Liver (tissue), 9 donors: ENCODE results near the gene PKD2. TPM values are rescaled to one million over a fixed set of nuclear protein-coding genes. Genes with fewer than 3 reads are reported as not detected.

Experiments
- DNase-seq: peaks from one replicate; pipeline ENCODE4 v3.0.0-alpha.2; 2017; ENCODE audit warnings: low spot score
- H3K27ac ChIP-seq, 2 donors: one replicate each; pipeline ENCODE4 v1.7.0; 2013; ENCODE audit warnings: inconsistent platforms in 2 of 2, low read length in 2 of 2, control low read depth in 1 of 2, low read depth in 1 of 2, mild to moderate bottlenecking in 1 of 2
- H3K27me3 ChIP-seq, 4 donors: one replicate each; pipeline versions ENCODE4 v1.6.1 to v1.7.0; 2013; ENCODE audit warnings: low read length in 3 of 4, inconsistent platforms in 1 of 4, mild to moderate bottlenecking in 1 of 4, moderate library complexity in 1 of 4; ENCODE audit not compliant: control insufficient read depth in 4 of 4, insufficient read depth in 4 of 4
- H3K36me3 ChIP-seq, 4 donors: one replicate each; pipeline versions ENCODE4 v1.6.1 to v1.7.0; 2013; ENCODE audit warnings: low read length in 3 of 4, mild to moderate bottlenecking in 3 of 4, low read depth in 1 of 4, moderate library complexity in 1 of 4; ENCODE audit not compliant: control insufficient read depth in 4 of 4, insufficient read depth in 3 of 4
- H3K4me1 ChIP-seq, 4 donors: one replicate each; pipeline versions ENCODE4 v1.6.1 to v1.7.0; 2013; ENCODE audit warnings: low read length in 3 of 4, mild to moderate bottlenecking in 3 of 4, moderate library complexity in 1 of 4; ENCODE audit not compliant: control insufficient read depth in 4 of 4, insufficient read depth in 4 of 4
- H3K4me3 ChIP-seq, 3 donors: one replicate each; pipeline versions ENCODE4 v1.6.1 to v1.7.0; 2013; ENCODE audit warnings: low read length in 3 of 3, control low read depth in 1 of 3, low read depth in 1 of 3, mild to moderate bottlenecking in 1 of 3
- H3K9ac ChIP-seq, 2 donors: one replicate each; pipeline ENCODE4 v1.7.0; 2013; ENCODE audit warnings: low read length in 2 of 2, mild to moderate bottlenecking in 2 of 2, moderate library complexity in 2 of 2, control low read depth in 1 of 2, low read depth in 1 of 2
- H3K9me3 ChIP-seq, 4 donors: one replicate each; pipeline versions ENCODE4 v1.6.1 to v1.7.0; 2013; ENCODE audit warnings: low read length in 3 of 4; ENCODE audit not compliant: control insufficient read depth in 4 of 4
- EGR1 ChIP-seq, 2 donors: IDR thresholded peaks; 2 replicates each; pipeline ENCODE4 v1.6.1; 2016 to 2018; ENCODE audit warnings: antibody characterized with exemption in 2 of 2, low read depth in 2 of 2
- FOXA1 ChIP-seq: IDR thresholded peaks from 2 replicates; pipeline ENCODE4 v1.6.1; 2016; ENCODE audit warnings: antibody characterized with exemption
- FOXA2 ChIP-seq: IDR thresholded peaks from 2 replicates; pipeline ENCODE4 v1.6.1; 2016; ENCODE audit warnings: antibody characterized with exemption
- GABPA ChIP-seq, 2 donors: IDR thresholded peaks in 1 of 2; conservative IDR thresholded peaks in 1 of 2; 2 replicates each; pipeline ENCODE4 v1.6.1; 2016; ENCODE audit warnings: antibody characterized with exemption in 2 of 2, mild to moderate bottlenecking in 1 of 2, moderate library complexity in 1 of 2
- HNF4A ChIP-seq, 2 donors: conservative IDR thresholded peaks; 2 replicates each; pipeline ENCODE4 v1.6.1; 2016; ENCODE audit warnings: antibody characterized with exemption in 2 of 2, mild to moderate bottlenecking in 2 of 2
- JUND ChIP-seq, 2 donors: IDR thresholded peaks; 2 replicates each; pipeline ENCODE4 v1.6.1; 2016; ENCODE audit warnings: antibody characterized with exemption in 2 of 2
- NR2F2 ChIP-seq: IDR thresholded peaks from 2 replicates; pipeline ENCODE4 v1.6.1; 2016; ENCODE audit warnings: antibody characterized with exemption
- RAD21 ChIP-seq, 2 donors: IDR thresholded peaks; 2 replicates each; pipeline ENCODE4 v1.6.1; 2016; ENCODE audit warnings: antibody characterized with exemption in 2 of 2, mild to moderate bottlenecking in 2 of 2
- RXRA ChIP-seq, 2 donors: IDR thresholded peaks; 2 replicates each; pipeline ENCODE4 v1.6.1; 2017 to 2018; ENCODE audit warnings: antibody characterized with exemption in 2 of 2, mild to moderate bottlenecking in 1 of 2
- TAF1 ChIP-seq: conservative IDR thresholded peaks from 2 replicates; pipeline ENCODE4 v1.6.1; 2016; ENCODE audit warnings: antibody characterized with exemption, mild to moderate bottlenecking
- YY1 ChIP-seq: IDR thresholded peaks from 2 replicates; pipeline ENCODE4 v1.6.1; 2016; ENCODE audit warnings: antibody characterized with exemption, mild to moderate bottlenecking
- WGBS: extraction: QIAGEN DNeasy Blood & Tissue Kit; methylation state at CpG from one replicate; pipeline ENCODE4 v1.1.7; 2013; 5-methylcytosine and 5-hydroxymethylcytosine counted together
- polyA plus RNA-seq, 2 donors: library from polyadenylated mRNA; stranded (reverse) in 1 of 2; unstranded in 1 of 2; fragments of 200-250 nt in 1 of 2; fragments of >200 nt in 1 of 2; fragmentation: Nextera tagmentation in 1 of 2; extraction: Ambion mirVana in 1 of 2; gene quantifications; one replicate each; pipeline versions ENCODE4 v1.2.1 to v1.2.3, GENCODE V29; 2013 to 2015
- total RNA-seq, 2 donors: library from RNA; depleted of rRNA; stranded (reverse); fragments of >200 nt; gene quantifications; one replicate each; pipeline ENCODE4 v1.2.3, GENCODE V29; 2014
- TF ChIP-seq, protein P1 (sequence below): IDR thresholded peaks from 2 replicates; pipeline ENCODE4 v1.6.1; 2016; ENCODE audit warnings: antibody characterized with exemption
- TF ChIP-seq, protein P2 (sequence below): IDR thresholded peaks from 2 replicates; pipeline ENCODE4 v1.6.1; 2016; ENCODE audit warnings: antibody characterized with exemption
- TF ChIP-seq, protein P3 (sequence below): fragments of 150-350 bp; IDR thresholded peaks from 2 replicates; pipeline ENCODE4 v1.5.1; 2017; ENCODE audit warnings: improper control_type of control experiment, low read depth, low read length; ENCODE audit not compliant: missing input control
- TF ChIP-seq, protein P4 (sequence below): IDR thresholded peaks from 2 replicates; pipeline ENCODE4 v1.6.1; 2016; ENCODE audit warnings: antibody characterized with exemption
- donor health status: healthy.
- donor health status: healthy.
- donor health status: healthy.
- donor health status: healthy.
- donor health status: healthy.

PKD2 gene
- total and polyA plus RNA-seq, 4 donors = 1.5 to 11.4 (median 7.1) TPM

DNA sequence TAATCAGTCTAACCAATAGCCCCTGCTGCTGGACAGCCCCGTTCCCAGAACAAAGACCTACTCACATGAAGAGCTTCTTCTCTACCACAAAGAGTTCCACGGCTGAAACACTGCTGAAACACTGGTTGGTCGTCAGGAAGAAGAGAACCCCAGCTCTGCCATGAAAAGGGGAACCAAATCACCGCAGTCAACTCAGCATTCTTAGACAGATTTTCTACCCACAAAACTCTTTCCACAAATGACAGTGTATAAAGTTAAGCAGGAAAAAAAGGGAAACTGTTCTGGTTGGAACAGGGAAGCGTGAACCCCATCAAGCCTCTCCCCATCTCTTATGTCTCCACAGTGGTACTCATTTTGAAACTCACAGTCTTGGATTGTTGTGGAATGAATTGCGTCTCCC is 93.7 kb downstream of the PKD2 start:
- H3K9ac ChIP-seq = no peak overlapping the region
- H3K4me3 ChIP-seq = no peak overlapping the region
- H3K27ac ChIP-seq = no peak overlapping the region
- H3K9me3 ChIP-seq = no peaks in the 10 kb centered on the region
- DNase-seq = no peak
- TF ChIP-seq, protein P1, sequence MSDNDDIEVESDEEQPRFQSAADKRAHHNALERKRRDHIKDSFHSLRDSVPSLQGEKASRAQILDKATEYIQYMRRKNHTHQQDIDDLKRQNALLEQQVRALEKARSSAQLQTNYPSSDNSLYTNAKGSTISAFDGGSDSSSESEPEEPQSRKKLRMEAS = no peak
- TF ChIP-seq, protein P2, sequence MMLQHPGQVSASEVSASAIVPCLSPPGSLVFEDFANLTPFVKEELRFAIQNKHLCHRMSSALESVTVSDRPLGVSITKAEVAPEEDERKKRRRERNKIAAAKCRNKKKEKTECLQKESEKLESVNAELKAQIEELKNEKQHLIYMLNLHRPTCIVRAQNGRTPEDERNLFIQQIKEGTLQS = no peak
- TF ChIP-seq NR2F2 = no peak
- TF ChIP-seq YY1 = no peak
- TF ChIP-seq, protein P3, sequence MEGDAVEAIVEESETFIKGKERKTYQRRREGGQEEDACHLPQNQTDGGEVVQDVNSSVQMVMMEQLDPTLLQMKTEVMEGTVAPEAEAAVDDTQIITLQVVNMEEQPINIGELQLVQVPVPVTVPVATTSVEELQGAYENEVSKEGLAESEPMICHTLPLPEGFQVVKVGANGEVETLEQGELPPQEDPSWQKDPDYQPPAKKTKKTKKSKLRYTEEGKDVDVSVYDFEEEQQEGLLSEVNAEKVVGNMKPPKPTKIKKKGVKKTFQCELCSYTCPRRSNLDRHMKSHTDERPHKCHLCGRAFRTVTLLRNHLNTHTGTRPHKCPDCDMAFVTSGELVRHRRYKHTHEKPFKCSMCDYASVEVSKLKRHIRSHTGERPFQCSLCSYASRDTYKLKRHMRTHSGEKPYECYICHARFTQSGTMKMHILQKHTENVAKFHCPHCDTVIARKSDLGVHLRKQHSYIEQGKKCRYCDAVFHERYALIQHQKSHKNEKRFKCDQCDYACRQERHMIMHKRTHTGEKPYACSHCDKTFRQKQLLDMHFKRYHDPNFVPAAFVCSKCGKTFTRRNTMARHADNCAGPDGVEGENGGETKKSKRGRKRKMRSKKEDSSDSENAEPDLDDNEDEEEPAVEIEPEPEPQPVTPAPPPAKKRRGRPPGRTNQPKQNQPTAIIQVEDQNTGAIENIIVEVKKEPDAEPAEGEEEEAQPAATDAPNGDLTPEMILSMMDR = no peak
- no peak for TF ChIP-seq EGR1 (IDR thresholded peaks at IDR 0.05; ENCODE audit: low read depth in 2 of 2)
- no peak for TF ChIP-seq HNF4A (conservative IDR thresholded peaks at IDR 0.05)
- TF ChIP-seq RXRA (IDR thresholded peaks at IDR 0.05) = no peak
- no peak for TF ChIP-seq FOXA2
- peaks cover 0 to 6% (median 4%) of the 10 kb centered on the region in 4 donors for H3K4me1 ChIP-seq
- 89% methylated on average over 6 of the region's 6 CpGs for WGBS
- H3K36me3 ChIP-seq = peaks cover 0 to 5% (median 0%) of the 10 kb centered on the region in 4 donors
- H3K27me3 ChIP-seq = no peaks in the 10 kb centered on the region

DNA sequence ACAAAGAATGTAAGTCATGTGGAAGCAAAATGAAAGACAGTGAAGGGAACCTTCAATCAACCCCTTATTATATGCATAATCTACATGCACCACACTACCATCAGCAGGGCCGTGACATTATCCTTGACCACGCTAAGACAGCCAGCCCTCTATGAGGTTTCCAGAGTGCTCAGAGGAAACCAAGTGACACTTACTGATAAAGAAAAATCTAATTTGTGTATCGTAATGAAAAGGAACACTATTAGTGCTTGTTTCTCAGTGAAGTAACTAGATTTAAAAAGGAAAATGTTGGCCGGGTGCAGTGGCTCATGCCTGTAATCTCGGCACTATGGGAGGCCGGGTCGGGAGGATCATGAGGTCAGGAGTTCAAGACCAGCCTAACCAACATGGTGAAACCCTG is 94.6 kb downstream of the PKD2 start:
- 89% methylated on average over 7 of the region's 7 CpGs for WGBS
- Histone ChIP-seq H3K36me3 (peaks cover 0 to 5% (median 0%) of the 10 kb centered on the region in 4 donors), H3K9me3 (no peaks in the 10 kb centered on the region), H3K27me3 (no peaks in the 10 kb centered on the region), H3K27ac (no peak overlapping the region), H3K9ac (no peak overlapping the region), H3K4me1 (peaks cover 3 to 9% (median 6%) of the 10 kb centered on the region in 4 donors), H3K4me3 (no peak overlapping the region)
- TF ChIP-seq HNF4A (conservative IDR thresholded peaks at IDR 0.05) (no peak), GABPA (IDR thresholded peaks at IDR 0.05 in 1 of 2, conservative IDR thresholded peaks at IDR 0.05 in 1 of 2) (no peak), NR2F2 (no peak), RXRA (IDR thresholded peaks at IDR 0.05) (no peak), TAF1 (no peak), FOXA1 (no peak), YY1 (no peak), EGR1 (IDR thresholded peaks at IDR 0.05; ENCODE audit: low read depth in 2 of 2) (no peak), RAD21 (IDR thresholded peaks at IDR 0.05) (no peak)
- no peak for DNase-seq

DNA sequence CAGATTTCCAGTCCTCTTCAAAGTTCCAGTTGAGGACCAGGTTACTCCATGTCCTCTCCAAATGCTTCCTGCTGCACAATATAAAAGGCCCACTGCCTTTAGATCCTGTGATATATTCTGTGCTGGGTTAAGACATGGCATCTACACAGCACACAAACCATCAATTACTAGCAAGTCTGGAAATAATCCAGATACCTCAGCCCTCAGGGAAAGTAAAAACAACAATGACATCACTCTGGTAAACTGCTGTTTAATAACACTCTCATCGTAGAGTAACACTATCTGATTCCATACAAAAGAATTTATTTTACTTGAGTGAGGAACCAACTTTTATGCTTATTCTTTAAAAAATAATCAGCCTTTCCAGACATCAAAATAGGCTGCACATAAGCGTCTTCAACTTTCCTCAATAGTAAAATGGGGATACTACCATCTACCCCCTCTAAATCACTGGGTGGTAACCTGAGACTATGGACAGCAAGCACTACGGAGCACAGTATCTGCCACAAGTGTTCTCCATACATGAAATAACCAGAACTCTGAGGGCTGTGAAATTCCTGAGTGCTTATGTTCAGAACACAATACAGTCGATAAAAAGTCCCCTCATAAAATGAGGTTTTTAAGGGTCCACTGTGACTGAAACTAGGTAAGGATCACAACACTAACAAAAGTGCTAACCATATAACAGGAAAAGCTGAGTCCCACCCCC is 97.6 kb downstream of the PKD2 start:
- Histone ChIP-seq H3K9me3 (no peaks in the 10 kb centered on the region), H3K27ac (peak overlapping the region; percentile 42 to 79), H3K4me3 (no peak overlapping the region), H3K4me1 (peaks cover 6 to 37% (median 24%) of the 10 kb centered on the region in 4 donors), H3K9ac (peak overlapping the region in 1 of 2 donors; percentile 66), H3K27me3 (no peaks in the 10 kb centered on the region), H3K36me3 (no peaks in the 10 kb centered on the region)
- no peak for DNase-seq
- 74% methylated on average over 4 of the region's 4 CpGs for WGBS
- TF ChIP-seq JUND (IDR thresholded peaks at IDR 0.05) (peak in 1 of 2 donors; percentile 17), FOXA2 (no peak), HNF4A (conservative IDR thresholded peaks at IDR 0.05) (no peak), NR2F2 (no peak)
- TF ChIP-seq, protein P3 = no peak
- TF ChIP-seq, protein P4, sequence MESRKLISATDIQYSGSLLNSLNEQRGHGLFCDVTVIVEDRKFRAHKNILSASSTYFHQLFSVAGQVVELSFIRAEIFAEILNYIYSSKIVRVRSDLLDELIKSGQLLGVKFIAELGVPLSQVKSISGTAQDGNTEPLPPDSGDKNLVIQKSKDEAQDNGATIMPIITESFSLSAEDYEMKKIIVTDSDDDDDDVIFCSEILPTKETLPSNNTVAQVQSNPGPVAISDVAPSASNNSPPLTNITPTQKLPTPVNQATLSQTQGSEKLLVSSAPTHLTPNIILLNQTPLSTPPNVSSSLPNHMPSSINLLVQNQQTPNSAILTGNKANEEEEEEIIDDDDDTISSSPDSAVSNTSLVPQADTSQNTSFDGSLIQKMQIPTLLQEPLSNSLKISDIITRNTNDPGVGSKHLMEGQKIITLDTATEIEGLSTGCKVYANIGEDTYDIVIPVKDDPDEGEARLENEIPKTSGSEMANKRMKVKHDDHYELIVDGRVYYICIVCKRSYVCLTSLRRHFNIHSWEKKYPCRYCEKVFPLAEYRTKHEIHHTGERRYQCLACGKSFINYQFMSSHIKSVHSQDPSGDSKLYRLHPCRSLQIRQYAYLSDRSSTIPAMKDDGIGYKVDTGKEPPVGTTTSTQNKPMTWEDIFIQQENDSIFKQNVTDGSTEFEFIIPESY = no peak
